ENCODE results near the gene STAT5B.

The STAT5B gene

DNA sequence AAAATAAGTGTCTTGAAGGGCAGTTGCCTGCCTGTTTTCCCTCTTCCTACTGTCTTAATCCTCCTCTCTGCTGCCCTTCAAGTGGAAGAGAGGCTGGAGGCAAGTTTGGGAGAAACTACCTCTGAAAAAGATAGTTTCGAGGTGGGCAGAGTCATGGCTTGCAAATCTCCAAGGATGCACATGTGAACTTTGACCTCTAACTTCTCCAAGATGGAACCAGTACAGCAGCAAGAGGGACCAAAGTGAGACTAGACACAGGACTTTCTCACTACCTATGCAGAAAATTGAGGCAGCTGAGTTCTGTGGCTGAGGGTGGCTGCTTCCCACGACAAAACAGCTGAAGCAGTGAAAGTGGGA lies 94.4 kb downstream of the STAT5B start:
- DNase-seq (ENCODE audit: low read depth in 4 of 4, low spot score in 1 of 4): no peak

DNA sequence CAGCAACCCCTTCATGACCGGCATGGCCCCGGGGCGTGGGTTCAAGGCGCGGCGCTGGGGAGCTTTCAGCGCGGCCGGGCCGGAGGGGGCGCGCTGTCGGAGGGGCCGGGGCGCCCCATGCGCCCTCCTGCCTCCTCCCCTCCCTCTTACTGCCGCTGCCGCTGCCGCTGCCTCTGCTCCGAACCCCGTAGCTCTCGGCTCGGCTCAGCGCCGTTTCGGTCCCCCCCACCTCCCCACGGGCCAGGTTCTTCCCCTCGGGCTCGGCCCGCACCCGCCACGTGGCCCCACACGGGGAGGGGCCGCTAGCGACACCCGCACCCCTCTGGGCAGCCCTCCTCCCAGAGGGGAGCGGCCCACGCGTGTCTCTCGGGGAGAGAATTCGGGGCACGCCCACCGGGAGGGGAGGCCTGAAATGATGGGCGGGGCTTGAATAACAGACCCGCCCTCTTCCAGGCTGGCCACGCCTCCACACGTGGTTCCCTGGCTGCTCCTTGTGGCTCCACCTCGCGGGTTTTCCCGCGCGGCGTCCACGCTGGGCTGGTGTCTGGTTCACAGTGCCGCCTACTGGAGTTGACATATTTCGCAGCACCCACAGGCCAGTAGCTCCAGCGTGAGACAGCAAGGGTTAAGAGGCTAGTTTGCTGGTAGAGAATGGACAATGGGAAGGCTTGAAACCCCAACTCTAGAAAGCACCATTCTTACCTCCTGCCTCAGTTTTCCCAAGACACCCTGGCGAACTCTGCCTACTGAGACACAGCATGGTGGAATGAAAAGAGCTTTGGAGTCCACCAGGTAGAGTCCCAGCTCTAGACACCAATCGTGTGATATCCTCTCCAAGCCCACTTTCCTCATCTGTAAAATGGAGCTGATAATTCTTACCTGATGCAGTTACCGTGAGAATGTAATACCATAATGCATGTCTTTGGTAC lies 95.0 kb downstream of the STAT5B start, which contains the start of gene KCNH4:
KCNH4 (minus strand) TSS at position 221 of the 929 bp plus-strand sequence; CDS start at position 24, 197 bp downstream.
- peak; percentile 59 to 86 (median 79) for DNase-seq (ENCODE audit: low read depth in 4 of 4, low spot score in 1 of 4)

DNA sequence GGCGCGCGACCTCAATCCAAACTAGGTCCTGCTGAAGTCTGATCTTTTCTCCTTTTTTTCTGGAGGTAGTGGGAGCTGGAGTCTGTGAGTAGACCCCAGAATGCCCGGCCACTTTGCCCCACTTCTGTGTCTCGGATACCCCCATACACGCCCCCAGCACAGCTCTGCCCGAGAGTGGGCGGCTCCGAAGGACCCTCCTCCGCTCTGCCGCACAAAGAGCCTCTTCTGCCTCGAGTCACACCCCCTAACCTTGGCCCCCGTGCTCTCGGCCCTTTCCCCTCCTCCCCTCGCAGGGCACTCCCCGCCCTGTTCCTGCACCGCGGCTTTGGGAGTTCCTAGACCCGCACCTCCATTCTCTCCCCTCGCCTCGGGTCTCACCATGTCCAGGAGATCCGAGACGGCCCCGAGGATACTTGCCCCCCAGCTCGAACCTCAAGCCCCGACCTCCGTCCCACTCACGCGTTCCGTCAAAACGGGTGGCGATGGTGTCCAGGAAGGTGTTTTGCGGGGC lies 95.7 kb downstream of the STAT5B start:
- DNase-seq (ENCODE audit: low read depth in 4 of 4, low spot score in 1 of 4): no peak

DNA sequence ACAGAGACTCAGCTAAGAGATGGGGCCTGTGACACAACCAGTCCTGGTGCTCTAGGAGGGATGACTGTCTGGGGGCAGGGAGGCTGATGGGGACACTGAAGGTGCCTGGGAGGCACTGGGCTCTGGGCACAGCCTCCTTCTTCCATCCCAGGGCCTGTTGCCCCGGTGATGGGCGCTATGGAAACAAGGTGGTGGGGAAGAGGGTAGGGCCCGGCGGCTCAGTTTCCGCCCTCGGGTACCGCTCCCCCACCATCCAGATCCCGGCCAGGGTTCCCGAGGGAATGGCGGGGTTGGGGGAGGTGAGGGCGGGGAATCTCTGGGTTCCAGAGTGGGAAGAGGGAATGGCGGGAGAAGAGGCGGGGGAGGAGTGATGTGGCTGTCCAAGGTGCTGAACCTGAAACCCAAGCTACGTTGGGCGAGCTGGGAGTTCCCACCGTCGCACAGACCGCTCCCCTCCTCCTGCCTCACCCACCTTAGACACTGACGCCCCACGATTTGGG lies 96.2 kb downstream of the STAT5B start:
- no peak for DNase-seq (ENCODE audit: low read depth in 4 of 4, low spot score in 1 of 4)

DNA sequence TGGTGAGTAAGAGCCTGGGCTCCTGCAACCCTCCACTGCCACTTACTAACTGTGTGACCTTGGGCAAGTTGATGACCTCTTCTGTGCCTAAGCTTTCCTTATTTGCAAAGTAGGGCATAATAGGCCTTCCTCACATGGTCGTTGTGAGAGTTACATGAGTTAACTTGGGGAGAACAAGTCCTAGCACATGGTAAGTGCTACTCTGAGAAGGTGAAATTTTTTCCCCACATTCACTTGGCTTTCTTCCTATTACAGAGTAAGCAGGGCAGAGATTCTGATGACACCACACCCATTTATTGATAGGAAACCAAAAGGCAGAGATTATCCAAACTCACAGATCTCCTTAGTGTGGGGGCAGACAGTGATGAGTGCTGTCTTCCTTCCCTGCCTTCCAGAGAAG lies 96.9 kb downstream of the STAT5B start:
- no peak for DNase-seq (ENCODE audit: low read depth in 4 of 4, low spot score in 1 of 4)

DNA sequence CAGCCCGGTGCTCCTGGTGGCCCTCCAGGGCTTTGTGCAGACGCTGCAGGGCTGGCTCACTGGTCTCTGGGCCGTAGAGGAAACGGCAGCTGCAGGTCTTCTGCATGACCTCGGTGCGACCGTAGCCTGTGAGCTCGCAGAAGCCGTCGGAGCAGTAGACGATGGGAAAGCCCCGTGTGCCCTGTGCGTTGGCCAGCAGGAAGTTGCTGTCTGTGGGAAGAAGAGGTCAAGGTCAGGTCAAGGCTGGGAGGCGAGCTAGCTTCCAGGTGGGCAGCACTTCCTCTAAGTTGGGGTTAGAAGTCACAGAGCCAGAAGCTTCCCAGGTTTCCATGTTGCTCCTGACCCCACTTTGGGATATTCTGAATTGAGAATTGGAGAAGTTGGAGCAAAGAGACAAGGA lies 97.4 kb downstream of the STAT5B start:
- DNase-seq (ENCODE audit: low read depth in 4 of 4, low spot score in 1 of 4): no peak

DNA sequence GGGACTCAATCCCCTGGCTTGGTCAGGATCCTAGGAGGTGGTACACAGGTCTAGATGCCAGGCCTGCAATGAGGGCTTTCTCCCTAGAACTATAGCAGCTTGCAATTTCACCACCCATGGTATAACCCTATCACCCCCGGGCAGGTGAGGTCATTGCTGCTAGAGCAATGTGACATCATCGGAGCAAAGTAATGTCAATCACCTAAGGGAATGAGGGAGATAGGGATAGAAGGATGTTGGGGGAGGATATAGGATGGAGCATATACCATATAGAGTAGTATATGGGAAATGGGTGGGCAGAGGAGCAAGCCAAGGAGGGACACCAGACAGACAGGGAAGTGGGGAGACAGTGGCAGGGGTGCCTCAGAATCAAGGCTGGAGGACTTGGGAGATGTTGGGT lies 98.5 kb downstream of the STAT5B start:
- DNase-seq (ENCODE audit: low read depth in 4 of 4, low spot score in 1 of 4): no peak

DNA sequence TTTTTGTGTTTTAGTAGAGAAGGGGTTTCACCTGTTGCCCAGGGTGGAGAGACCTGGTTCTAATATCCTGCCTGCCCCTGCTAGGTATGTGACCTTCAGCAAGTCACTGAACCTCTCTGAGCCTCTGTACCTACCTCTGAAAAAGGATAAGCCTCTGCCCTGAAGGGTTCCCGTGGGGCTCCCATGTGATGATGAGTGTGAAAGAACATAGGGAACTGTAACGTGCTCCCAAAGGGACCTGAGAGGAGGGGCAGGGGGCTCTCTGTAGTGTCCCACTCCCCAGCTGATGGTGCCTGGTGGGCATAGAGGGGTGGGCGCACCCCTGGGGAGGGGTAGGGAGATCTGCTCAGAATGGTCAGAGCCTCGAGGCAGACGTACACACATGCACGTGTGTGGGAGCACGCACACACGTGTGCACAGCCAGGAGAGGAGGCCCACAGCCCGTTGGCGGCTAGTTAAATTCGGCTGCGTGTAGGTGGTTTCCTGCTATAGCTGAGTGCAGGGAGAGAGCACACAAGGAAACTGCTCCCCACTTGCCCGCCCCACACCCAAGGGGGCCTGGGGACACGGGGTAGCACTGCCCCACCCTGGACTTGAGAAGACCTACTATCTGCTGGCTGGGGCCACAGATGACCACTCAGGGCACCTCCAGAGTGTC lies 101.9 kb downstream of the STAT5B start:
- DNase-seq (ENCODE audit: low read depth in 4 of 4, low spot score in 1 of 4): no peak

DNA sequence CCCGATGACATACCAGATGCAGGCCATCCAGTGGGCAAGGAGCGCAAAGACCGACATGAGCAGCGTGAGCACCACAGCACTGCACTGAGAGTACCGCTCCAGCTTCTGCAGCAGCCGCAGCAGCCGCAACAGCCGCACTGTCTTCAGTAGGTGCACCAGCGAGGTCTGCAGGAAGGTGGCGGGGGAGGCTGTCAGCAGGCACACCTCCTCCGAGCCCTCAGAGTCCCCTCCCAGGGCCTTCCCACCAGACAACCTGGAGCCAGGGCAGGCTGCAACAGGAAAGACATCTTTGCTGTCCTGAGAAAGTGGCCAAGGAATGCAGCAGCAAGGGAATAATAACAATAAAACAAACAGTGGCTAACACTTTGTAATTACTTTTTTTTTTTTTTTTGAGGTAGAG lies 104.4 kb downstream of the STAT5B start:
- DNase-seq (ENCODE audit: low read depth in 4 of 4, low spot score in 1 of 4): no peak

DNA sequence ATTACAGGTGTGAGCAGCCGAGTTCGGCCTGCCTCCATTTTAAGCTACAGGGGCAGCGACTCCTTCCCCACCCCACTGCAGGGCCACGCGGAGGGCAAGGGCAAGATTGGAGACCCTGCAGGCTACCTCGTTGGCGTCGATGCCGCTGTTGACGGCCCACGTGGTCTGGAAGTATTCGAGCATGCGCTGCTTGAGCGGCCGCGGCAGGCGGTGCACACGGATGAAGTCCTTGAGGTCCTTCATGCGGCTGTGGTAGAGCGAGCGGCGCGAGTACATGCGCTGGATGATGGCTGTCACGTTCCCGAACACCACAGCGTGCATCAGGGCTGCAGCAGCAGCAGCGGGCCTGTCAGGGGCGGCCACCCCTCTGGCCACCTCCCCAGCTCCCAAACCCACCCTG lies 106.8 kb downstream of the STAT5B start:
- no peak for DNase-seq (ENCODE audit: low read depth in 4 of 4, low spot score in 1 of 4)

DNA sequence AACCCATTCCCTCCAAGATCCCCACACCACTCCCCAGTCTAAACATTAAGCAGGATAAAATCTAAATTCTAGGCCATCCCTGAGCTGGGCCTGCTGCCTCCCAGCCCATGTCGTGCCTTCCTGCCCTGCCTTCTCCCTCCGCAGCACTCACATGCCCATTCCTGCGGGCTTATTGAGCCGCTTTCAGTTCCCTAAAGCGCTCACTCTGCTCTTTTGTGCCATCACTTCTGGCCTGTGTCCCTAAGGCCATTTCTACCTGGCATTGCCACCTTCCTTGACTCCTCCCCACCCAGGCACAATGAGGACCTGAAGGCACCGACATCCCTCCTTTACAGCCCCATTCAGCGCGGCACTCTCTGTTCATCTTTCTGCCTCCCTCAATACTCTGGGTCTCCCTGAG lies 108.4 kb downstream of the STAT5B start:
- no peak for DNase-seq (ENCODE audit: low read depth in 4 of 4, low spot score in 1 of 4)

DNA sequence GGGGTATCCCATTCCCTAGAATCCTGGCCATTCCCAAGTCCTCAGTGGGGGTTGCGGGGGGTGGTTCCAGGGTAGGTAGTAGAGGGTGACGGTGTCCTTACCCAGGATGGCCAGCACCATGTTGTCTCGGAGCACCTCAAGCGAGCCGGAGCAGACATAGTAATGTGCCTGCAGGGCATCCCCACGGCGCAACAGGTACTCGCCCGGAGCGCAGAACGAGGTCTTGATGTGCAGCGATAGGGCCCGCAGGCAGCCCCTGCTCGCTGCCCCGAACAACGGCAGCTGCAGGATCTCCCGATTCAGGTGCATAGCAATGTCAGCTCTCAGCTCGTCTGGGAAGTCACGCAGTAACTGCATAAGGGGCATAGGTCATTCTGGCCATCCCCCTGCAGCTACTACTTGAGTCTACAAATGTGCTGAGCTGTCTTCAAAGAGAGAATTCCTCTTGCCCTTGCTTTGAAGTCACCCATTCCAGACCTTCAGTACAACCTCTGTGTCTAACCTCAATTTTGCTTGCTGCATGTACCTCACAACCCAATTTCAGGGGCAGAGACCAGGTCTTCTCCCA lies 109.9 kb downstream of the STAT5B start:
- no peak for DNase-seq (ENCODE audit: low read depth in 4 of 4, low spot score in 1 of 4)

DNA sequence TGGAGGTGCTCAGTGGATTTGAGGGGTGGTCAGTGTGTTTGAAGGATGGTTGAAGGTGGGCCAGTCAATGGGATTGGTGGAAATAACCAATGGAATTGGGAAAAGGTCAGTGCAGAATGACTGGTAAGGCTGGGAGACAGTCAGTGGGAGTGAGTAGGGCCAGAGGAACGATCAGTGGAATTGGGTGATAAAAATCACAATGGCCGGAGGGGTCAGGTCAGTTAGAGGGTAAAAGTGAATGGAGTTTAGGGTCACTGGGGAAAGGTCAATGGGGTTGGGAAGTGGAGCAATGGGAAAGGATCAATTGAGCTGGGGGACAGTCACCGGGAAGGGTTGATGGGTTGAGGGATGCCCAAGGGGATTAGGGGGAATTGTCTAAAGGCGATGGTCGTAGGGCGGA lies 110.4 kb downstream of the STAT5B start:
- no peak for DNase-seq (ENCODE audit: low read depth in 4 of 4, low spot score in 1 of 4)

DNA sequence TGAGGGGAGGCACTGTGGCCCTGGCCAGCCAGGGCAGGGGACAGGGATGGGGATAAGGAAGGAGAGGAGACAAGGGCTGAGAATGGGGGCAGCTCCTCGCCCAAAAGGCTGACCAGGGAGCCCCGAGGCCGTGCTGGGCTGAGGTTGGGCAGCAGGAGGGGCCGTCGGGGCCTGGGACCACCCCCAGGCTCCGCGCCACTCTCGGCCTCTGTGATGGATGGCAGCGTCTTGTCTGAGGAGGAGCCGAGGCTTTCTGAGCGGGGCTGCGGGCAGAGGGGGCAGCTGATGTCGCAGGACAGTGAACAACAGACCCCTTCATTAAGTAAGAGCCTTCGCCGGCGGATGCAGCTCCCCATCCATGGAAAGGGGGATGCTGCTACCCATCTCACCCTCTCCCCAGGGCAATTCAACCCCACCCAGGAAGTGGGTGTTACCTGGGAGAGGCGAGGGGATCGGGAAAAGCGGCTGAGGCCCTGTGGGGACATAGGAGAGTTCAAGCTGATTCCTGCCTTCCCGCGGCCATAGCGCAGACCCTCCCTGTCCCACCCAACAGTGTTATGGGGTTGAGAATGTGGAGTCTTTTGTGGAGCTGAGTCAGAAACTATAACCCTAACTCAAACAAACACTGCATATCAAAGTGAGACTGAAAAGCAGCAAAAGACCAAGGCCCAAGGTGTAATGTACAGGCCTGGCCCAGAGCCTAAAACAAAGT lies 112.3 kb downstream of the STAT5B start:
- DNase-seq (ENCODE audit: low read depth in 4 of 4, low spot score in 1 of 4): no peak

DNA sequence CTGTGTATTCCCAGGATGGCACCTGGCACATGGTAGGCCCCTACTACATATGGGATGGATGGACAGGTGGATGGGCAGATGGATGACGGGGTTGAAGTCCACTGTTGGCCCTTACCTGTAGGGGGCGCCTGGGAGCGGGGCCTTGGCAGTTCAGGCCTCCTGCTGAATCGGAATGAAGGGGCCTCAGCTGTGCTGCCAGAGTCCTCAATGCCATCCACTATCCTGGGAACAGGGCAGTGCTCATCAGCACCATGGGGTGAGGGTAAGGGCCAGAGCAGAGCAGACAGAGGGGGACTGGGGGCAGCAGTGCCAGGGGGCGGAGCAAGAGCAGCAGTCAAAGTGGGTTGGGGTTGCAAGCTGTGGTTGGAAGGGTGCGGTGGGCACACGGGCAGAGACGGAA lies 113.1 kb downstream of the STAT5B start:
- peak in 1 of 4 experiments; percentile 41 for DNase-seq (ENCODE audit: low read depth in 4 of 4, low spot score in 1 of 4)

DNA sequence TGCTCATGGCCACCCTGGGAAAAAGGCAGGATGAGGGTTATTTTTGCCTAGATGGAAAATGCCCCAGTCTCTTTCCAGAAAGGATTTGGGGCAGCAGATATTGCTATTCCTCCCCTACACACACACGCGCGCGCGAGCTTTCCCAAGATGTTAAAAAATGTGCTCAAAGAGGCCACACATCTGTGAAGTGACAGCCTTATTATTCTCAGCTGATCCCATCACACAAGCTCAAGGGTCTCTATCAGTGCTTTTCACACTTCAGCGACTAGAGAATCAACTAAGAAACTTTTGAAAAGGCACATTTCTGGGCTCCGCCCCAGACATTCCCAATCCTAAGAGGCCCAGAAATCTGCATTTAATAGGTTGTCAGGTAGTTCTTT lies 115.7 kb downstream of the STAT5B start:
- DNase-seq (ENCODE audit: low read depth in 4 of 4, low spot score in 1 of 4): no peak

DNA sequence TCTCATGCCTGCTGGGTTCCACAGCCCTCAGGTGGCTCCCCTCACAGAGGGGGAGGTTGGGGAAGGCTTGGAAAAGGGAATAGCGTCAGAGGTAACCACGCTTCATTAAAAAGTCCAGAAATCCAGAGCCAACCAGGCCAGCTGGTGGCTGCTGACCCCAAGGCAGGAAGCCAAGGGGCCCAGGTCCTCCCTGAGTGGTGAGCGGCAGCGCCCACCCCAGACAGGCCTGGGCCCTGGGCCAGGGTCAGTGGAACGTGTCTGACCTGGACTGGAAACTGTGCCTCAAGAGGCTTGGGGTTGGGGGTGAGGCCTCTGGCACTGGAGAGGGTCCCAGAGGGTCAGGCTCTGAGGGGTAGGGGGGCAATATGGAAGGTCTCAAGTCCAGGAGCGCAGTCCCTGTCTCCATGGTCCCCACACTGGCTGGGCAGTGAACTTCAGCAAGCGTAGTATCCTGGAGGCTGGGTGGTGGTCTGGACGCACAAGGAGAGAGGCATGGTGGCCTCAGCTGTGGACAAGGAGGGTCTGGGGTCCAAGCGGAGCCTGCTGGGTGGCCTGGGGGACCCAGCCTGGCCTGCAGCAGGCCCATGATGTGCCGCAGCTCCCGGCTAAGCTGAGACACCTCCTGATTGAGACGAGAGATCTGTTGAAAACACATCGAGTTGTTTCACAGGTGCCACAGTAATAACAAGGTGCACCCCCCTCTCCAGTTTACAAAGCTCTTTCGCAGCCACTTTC lies 116.2 kb downstream of the STAT5B start:
- no peak for DNase-seq (ENCODE audit: low read depth in 4 of 4, low spot score in 1 of 4)

DNA sequence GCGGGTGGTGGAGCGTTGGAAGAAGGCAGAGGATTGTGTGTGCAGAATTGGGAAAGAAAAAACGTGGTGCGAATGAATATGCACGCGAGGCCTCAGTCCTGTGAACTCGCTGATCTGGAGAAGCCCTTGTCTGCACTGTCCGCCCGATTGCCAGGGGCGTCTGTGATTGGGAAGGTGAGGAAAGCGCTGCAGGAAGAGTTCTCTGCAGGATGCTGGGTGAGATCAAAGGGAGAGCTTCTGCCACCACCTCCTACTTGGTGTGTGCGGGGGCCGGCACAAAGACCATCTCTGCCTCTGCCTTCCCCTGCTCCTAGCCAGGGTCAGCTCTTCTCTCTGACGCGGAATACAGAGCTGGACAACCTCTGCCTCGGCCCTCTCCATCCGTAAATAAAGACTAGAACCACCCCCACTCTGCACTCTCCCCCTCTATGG lies 120.6 kb downstream of the STAT5B start:
- no peak for DNase-seq (ENCODE audit: low read depth in 4 of 4, low spot score in 1 of 4)

DNA sequence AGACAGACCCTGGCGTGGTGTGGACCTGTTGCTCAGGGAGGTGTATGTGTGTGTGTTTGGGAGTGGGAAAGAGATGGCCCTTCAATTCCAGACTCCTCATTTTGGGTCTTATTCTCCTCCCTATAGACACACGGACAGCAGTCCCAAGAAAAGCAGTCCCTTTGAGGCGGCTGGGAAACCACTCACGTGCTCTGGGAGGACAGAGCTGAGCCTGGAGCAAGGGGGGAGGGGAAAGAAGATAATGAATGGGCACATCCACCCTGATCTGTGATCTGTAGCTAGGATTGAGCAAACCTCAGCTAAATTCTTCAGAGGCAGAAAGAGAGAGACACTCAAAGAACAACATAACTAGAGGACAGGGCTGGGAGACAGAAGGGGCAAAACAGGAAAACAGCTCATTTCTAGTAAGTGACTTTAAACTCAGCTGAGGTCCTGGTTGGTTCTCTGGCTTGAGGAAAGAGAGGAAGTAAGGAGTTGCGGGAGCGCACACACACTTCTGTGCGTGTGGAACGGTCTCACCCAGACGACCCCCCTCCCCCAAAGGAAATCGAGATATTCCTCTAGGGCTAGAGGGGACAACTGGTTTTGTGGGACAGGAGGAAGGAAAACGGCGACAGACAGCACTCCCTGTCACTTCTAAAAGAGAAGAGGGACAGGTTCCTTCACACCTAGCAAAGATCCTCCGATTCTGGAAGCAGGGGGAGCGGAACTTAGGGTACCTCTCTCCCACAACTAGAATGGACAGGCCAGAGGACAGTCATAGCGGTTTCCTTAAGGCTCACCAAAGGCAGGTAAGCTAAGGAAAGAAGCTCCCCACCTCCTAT lies 122.1 kb downstream of the STAT5B start:
- DNase-seq (ENCODE audit: low read depth in 4 of 4, low spot score in 1 of 4): no peak
